ENCODE data around the gene EIF2S1.

DNA sequence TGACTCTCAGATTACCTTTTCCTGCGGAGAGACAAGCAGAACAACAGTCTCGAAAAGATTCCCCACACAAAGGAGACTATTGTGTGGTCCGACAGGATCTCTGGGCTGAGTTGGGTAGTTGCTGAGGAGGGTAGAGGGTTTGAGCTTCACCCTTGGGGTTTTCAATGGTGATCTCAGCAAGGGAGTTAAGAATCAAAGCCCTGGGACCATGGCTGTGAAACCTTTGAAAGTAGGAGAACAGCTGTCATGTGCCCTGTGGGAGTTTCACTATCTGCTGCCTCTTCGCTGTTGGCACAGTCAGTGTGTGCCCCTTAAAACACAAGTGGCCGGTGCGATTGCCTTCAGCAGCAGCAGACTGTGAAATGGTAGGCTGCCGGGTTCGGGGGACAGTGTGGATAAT lies 66.0 kb downstream of the EIF2S1 start:
- TF ChIP-seq EZH2 (IDR thresholded peaks at IDR 0.05) (no peak), POLR2AphosphoS5 (IDR thresholded peaks at IDR 0.05; ENCODE audit: borderline replicate concordance, low read depth, low read length) (no peak)

All from SK-N-MC (cell line).